ENCODE results near the gene ARHGEF33.

The ARHGEF33 gene

DNA sequence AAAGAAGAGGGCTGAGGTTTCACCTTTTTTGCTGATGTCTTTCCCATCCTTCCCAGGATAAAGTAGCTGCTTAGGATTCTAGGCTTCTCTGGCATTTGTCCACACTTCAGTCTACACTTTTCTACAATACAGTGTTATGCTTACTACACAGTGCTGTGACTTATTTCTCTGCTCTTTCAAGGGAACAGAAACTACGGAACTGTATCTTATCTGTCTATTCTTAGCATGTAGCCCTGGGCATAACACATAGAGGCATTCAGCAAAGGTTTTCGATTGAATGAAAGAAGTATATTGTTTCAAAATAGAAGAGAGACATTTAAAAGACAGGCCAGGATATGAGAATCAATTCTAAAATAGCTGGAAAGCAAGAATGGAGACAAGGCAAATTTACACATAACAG lies 110.9 kb downstream of the ARHGEF33 start (continued):
- TF ChIP-seq ZNF518A (tag by site-specific recombination; conservative IDR thresholded peaks at IDR 0.05; ENCODE audit: low read depth) (no peak), ZNF311 (tag by site-specific recombination; IDR thresholded peaks at IDR 0.05; ENCODE audit: borderline replicate concordance) (no peak), ZNF211 (tag by site-specific recombination; IDR thresholded peaks at IDR 0.05; ENCODE audit: low read depth) (no peak)
- TF ChIP-seq, protein P1, sequence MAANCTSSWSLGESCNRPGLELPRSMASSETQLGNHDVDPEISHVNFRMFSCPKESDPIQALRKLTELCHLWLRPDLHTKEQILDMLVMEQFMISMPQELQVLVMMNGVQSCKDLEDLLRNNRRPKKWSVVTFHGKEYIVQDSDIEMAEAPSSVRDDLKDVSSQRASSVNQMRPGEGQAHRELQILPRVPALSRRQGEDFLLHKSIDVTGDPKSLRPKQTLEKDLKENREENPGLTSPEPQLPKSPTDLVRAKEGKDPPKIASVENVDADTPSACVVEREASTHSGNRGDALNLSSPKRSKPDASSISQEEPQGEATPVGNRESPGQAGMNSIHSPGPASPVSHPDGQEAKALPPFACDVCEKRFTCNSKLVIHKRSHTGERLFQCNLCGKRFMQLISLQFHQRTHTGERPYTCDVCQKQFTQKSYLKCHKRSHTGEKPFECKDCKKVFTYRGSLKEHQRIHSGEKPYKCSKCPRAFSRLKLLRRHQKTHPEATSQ (tag by site-specific recombination; IDR thresholded peaks at IDR 0.05) = no peak

DNA sequence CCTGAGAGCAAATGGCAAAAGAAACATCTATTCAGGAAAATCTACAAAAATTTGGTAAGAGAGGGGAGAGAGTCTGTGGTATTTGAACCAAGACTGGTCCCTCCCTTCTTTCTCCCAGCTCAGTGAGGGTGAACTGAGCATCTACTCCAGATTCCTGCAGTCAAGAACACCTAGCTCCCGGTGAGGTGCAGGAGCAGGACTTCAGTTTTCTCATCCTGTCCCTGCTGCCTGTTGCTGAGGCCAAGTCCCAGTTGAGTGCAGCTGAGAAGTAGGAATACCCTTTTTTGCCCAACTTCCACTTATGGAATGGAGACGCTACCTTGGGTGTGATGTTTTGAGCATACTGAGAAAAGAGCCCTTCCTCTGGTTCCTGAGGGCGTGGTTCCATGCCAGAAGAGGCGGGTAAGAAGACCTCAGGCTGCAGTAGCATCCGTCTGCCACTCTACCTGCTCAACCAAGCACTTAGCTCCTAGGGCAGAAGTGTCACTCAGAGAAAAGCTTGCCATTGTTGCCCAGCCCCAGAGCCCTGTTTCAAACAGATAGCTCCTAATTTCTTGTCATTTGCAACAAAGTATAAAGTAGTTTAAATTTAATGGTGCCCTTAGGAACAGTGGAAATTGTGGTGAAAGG lies 118.3 kb downstream of the ARHGEF33 start:
- CTCF ChIA-PET = interaction anchor here (0.5 to 1.7 kb wide), 3 partner anchors 9 to 220 kb away, joined by 3 to 5 read pairs (median 4); no protein-coding TSS in a partner anchor
- Histone ChIP-seq H3K9me3 (ENCODE audit: control insufficient read depth, insufficient read depth, low read depth, low read length) (no peaks in the 10 kb centered on the region), H3K4me1 (ENCODE audit: control insufficient read depth, insufficient read depth, low read length) (no peaks in the 10 kb centered on the region), H3K27ac (ENCODE audit: extremely low read depth, low read depth, low read length) (no peak overlapping the region), H3K36me3 (ENCODE audit: control insufficient read depth in 2 of 2, insufficient read depth in 1 of 2, low read length in 2 of 2) (peaks cover 26 to 54% of the 10 kb centered on the region in 2 experiments), H3K4me3 (ENCODE audit: low read depth, low read length) (no peak overlapping the region)
- TF ChIP-seq GLIS2 (tag by site-specific recombination; IDR thresholded peaks at IDR 0.05) (no peak), ZNF510 (tag by site-specific recombination; IDR thresholded peaks at IDR 0.05; ENCODE audit: insufficient replicate concordance) (no peak), KLF10 (tag by site-specific recombination; IDR thresholded peaks at IDR 0.05) (no peak), ZNF791 (tag by site-specific recombination; IDR thresholded peaks at IDR 0.05) (no peak), ZEB2 (tag by site-specific recombination; IDR thresholded peaks at IDR 0.05) (no peak), GFI1B (tag by site-specific recombination; IDR thresholded peaks at IDR 0.05) (no peak), ZNF610 (tag by site-specific recombination; IDR thresholded peaks at IDR 0.05; ENCODE audit: borderline replicate concordance) (no peak), MEIS1 (CRISPR knock-in tag; IDR thresholded peaks at IDR 0.05; ENCODE audit: borderline replicate concordance) (no peak), ZNF426 (tag by site-specific recombination; IDR thresholded peaks at IDR 0.05) (no peak), KLF16 (tag by site-specific recombination; IDR thresholded peaks at IDR 0.05) (no peak)
- TF ChIP-seq, protein P2, sequence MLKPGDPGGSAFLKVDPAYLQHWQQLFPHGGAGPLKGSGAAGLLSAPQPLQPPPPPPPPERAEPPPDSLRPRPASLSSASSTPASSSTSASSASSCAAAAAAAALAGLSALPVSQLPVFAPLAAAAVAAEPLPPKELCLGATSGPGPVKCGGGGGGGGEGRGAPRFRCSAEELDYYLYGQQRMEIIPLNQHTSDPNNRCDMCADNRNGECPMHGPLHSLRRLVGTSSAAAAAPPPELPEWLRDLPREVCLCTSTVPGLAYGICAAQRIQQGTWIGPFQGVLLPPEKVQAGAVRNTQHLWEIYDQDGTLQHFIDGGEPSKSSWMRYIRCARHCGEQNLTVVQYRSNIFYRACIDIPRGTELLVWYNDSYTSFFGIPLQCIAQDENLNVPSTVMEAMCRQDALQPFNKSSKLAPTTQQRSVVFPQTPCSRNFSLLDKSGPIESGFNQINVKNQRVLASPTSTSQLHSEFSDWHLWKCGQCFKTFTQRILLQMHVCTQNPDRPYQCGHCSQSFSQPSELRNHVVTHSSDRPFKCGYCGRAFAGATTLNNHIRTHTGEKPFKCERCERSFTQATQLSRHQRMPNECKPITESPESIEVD (tag by site-specific recombination; IDR thresholded peaks at IDR 0.05) = no peak
- TF ChIP-seq, protein P3, sequence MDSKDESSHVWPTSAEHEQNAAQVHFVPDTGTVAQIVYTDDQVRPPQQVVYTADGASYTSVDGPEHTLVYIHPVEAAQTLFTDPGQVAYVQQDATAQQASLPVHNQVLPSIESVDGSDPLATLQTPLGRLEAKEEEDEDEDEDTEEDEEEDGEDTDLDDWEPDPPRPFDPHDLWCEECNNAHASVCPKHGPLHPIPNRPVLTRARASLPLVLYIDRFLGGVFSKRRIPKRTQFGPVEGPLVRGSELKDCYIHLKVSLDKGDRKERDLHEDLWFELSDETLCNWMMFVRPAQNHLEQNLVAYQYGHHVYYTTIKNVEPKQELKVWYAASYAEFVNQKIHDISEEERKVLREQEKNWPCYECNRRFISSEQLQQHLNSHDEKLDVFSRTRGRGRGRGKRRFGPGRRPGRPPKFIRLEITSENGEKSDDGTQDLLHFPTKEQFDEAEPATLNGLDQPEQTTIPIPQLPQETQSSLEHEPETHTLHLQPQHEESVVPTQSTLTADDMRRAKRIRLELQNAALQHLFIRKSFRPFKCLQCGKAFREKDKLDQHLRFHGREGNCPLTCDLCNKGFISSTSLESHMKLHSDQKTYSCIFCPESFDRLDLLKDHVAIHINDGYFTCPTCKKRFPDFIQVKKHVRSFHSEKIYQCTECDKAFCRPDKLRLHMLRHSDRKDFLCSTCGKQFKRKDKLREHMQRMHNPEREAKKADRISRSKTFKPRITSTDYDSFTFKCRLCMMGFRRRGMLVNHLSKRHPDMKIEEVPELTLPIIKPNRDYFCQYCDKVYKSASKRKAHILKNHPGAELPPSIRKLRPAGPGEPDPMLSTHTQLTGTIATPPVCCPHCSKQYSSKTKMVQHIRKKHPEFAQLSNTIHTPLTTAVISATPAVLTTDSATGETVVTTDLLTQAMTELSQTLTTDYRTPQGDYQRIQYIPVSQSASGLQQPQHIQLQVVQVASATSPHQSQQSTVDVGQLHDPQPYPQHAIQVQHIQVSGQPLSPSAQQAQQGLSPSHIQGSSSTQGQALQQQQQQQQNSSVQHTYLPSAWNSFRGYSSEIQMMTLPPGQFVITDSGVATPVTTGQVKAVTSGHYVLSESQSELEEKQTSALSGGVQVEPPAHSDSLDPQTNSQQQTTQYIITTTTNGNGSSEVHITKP (tag by site-specific recombination; IDR thresholded peaks at IDR 0.05) = no peak
- TF ChIP-seq, protein P4, sequence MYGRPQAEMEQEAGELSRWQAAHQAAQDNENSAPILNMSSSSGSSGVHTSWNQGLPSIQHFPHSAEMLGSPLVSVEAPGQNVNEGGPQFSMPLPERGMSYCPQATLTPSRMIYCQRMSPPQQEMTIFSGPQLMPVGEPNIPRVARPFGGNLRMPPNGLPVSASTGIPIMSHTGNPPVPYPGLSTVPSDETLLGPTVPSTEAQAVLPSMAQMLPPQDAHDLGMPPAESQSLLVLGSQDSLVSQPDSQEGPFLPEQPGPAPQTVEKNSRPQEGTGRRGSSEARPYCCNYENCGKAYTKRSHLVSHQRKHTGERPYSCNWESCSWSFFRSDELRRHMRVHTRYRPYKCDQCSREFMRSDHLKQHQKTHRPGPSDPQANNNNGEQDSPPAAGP (tag by site-specific recombination; IDR thresholded peaks at IDR 0.05) = no peak
- POLR2A ChIA-PET = no interaction called here
